LNCAP (cell line): ENCODE data around the gene SRRM3.

Experiments
- TF ChIP-seq, protein P1 (sequence below): fragments of 450-650 bp; IDR thresholded peaks from 2 replicates; pipeline ENCODE4 v1.5.1; 2017; ENCODE audit warnings: mild to moderate bottlenecking

The SRRM3 gene

DNA sequence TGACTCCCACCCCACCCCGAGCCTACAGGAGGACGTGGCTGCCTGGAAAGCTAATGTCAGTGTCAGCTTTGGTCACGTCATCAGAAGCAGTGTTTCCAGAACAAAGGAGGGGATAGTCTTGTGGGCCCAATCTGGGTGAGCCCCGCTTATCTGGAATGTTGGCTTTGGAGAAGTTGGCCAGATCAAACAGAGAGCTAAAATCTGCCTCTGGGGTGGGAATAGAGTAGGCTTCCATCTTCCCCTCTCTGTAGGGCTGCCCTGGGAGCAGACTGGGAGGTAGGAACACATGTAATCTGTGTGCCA is 32.5 kb downstream of the SRRM3 start:
- TF ChIP-seq, protein P1, sequence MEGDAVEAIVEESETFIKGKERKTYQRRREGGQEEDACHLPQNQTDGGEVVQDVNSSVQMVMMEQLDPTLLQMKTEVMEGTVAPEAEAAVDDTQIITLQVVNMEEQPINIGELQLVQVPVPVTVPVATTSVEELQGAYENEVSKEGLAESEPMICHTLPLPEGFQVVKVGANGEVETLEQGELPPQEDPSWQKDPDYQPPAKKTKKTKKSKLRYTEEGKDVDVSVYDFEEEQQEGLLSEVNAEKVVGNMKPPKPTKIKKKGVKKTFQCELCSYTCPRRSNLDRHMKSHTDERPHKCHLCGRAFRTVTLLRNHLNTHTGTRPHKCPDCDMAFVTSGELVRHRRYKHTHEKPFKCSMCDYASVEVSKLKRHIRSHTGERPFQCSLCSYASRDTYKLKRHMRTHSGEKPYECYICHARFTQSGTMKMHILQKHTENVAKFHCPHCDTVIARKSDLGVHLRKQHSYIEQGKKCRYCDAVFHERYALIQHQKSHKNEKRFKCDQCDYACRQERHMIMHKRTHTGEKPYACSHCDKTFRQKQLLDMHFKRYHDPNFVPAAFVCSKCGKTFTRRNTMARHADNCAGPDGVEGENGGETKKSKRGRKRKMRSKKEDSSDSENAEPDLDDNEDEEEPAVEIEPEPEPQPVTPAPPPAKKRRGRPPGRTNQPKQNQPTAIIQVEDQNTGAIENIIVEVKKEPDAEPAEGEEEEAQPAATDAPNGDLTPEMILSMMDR = no peak

DNA sequence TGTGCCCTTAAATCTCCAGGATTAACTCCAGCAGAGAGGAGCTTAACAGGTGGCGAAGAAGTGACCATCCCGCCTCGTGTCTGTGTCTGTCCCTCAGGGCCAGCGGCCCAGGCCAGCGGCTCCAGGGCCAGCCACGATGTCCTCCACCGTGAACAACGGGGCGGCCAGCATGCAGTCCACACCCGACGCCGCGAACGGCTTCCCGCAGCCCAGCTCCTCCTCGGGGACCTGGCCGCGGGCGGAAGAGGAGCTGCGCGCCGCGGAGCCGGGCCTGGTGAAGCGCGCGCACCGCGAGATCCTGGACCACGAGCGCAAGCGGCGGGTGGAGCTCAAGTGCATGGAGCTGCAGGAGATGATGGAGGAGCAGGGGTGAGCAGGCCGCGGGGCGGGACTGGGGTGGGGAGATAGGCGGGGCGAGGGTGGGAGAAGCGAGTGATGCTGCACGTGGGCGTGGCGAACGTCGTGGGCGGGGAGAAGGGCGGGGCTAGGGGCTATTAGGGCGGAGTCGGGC is 33.3 kb downstream of the SRRM3 start:
- TF ChIP-seq, protein P1 = no peak

DNA sequence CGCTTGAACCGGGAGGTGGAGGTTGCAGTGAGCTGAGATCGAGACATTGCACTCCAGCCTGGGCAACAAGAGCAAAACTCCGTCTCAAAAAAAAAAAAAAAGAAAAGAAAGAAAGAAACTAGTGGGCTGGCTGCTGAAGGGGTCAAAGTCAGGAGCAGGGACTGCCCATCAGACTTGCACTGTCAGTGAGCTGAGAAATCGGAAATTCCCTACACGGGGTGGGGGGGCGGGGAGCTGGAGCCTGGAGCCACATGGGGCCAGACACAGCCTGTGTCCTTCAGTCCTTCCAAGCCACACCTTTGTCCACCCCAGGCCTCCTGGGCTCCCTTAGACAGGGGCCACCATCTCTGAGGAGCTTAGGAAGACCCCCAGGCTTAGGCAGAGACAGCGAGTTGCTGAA is 34.5 kb downstream of the SRRM3 start:
- TF ChIP-seq, protein P1 = no peak

DNA sequence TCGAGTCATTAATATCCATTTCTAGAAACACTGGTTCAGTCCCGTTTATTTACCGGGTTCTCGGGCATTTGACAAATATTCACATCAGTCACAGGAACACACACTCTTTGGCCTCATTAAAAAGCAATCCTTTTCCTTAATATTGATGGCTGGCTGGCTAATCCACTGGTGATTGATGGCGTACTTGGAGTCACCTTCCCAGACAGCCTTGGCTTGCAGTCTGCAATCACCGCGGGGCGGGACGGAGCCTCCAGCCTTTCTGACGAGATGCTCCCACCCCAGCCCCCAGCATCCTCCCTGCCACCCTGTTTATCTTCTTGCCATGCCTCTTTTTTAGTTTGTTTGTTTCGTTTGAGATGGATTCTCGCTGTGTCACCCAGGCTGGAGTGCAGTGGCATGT is 36.6 kb downstream of the SRRM3 start:
- TF ChIP-seq, protein P1 = no peak

DNA sequence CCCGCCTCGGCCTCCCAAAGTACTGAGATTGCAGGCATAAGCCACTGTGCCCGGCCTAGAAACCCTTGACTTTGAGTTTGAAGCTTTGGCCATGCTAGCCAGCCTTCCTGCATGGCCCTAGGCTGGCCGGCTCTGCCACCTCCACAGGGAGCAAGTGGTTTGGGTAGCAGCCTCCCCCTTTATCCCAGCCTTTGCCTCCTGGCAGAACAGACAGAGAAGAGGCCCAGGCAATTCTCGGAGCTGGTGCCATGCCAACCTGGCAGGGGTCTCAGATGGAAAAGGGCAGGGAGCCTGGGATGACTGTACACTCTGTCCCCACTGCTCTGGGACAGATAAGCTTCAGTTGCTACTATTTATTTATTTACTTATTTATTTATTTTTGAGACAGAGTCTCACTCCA is 39.4 kb downstream of the SRRM3 start:
- TF ChIP-seq, protein P1 = no peak

DNA sequence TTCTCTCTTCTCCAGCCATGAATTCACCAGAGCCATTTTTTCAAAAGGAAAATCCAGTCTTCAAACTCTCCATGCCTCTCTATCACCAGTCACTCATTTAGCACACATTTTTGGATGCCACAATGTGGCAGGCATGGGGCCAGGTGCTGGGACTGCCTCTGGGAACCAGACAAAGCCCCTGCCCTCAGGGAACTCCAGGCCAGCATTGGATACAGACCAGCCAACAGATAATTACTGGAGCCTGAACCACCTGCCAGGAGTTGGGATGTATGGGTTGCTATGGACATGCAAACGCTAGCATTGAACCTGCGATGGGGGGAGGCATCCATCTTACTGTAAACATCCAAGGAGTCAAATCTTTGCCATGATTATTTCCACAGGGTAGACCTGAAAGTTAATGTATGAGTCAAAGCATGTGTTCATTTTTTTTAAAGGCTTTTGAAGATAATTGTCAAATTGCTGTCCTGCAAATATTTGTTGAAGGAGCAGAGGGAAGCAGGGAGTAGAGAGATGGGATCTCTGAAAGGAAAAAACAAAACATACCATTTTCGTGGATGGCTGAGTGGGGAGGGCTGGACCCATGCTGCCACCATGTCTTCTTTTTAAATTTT is 43.2 kb downstream of the SRRM3 start:
- TF ChIP-seq, protein P1 = no peak

DNA sequence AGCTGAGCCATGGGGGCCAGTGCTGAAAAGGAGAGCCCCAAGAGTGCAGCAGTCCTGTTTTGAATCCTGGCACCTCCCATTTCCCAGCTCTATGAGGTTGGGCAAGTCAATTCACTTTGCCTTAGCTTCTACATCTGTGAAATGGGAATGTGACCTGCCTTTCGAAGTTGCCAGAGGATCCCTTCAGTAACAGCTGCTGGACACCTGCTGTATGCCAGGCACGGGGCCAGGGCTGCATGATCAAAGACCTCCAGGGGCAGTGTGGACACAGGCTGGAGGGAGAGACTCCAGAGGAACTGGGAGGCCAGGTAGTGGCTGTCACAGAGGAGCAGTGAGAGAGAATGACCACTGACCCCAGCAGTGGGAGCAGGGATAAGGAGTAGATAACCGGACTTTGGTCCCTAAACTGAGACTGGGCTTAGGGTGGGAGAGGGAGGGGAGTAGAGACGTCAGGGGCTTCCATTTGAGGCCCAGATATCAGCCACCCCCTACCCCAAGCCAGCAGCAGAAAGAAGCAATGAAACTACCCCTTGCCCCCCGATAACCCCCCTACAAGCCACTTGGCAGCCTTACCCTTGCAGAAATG is 45.2 kb downstream of the SRRM3 start:
- TF ChIP-seq, protein P1 = no peak

DNA sequence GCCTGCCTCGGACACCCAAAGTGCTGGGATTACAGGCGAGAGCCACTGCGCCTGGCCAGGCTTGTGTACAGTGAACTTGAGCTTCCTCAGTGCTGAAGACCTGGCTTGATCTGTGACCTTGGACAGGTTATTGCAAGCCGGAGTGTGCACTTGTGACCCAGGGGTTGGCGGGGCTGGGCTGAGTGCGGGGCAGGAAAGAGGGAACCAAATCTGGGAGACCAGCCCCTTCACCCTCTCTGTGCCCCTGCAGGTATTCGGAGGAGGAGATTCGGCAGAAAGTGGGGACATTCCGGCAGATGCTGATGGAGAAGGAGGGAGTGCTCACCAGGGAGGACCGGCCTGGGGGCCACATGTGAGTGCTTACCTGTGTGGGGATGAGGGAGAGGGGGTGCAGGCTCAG is 46.2 kb downstream of the SRRM3 start:
- TF ChIP-seq, protein P1 = no peak
